GM21723 (cell line): ENCODE measurements around the gene SAMD5.
"Not testable (repeated sequence)": the region's sequence is repeated elsewhere in the genome, so short reads cannot be mapped to it uniquely, and the experiment has no call there.

Experiments used
- ATAC-seq: cut with Tn5 transposase; IDR thresholded peaks from one replicate; pipeline ENCODE4 v1.9.1; 2021; ENCODE audit warnings: mild to moderate bottlenecking, moderate library complexity; ENCODE audit not compliant: unreplicated experiment

The SAMD5 gene

GRCh38 chr6:147527197-147527596 lies 18.7 kb downstream of the SAMD5 start:
- ATAC-seq, result no peak

- ATAC-seq, result no peak
These were observed 20.1 kb downstream of the SAMD5 start for GRCh38 chr6:147528511-147529145.

DNA sequence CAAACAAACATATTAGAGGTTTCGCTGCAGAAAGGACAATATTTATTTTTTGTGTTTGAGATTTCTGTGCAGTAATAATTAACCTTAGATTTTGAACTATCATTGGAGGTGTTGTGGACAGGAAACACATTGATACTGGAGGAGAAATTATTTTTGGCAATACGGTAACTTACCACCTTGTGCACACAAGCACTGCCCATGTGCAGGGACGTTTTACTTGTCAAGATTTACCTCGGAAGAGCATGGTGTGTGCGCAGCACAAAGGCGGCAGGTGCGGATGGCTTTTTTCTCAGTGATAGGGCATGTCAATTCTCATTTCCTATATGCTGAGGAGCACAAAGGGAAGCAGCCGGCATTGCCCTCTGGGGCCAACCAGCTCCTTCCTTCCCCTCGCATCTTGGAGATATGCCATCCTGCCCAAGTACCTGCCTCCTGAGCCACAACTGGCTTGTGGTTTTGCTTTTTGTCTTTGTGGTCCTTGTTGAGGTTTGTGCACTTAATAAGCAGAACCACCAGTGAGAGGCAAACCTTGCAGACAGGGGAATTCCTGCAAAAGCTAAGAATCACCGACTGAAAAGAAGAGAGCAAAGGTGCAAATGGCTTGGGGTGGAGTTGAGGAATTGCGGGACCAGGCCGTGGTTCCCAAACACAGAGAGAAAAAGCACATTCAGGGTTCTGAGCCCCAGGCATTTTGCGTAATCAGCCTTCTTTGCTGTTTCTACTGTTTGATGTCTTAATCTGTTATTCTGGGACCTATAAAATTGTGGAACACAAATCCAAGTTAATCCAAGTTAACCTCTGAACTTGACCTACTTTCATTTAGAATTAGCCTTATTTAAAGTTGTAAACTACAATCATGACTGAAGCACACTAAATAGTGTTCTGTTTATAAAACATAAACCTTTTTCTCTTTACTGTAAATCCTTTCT lies 21.9 kb downstream of the SAMD5 start:
- ATAC-seq, result no peak

DNA sequence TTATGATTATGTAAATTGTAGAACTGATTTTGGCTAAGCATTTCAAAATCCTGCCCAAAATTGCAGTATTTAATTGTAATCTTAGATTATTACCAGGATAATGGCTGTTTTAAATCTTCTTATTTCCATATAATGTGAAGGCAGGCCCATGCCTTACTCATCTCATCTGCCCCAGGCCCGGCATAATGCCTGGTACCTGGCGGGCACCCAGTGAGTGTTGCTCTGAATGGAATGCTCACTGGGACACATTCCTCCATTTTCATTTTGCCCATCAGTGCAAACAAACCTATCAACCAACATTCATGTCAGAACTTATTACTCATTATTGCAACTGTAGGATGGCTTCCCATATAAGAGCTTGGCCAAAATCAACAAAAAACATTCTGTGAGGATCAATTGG lies 22.8 kb downstream of the SAMD5 start:
- ATAC-seq, result no peak

DNA sequence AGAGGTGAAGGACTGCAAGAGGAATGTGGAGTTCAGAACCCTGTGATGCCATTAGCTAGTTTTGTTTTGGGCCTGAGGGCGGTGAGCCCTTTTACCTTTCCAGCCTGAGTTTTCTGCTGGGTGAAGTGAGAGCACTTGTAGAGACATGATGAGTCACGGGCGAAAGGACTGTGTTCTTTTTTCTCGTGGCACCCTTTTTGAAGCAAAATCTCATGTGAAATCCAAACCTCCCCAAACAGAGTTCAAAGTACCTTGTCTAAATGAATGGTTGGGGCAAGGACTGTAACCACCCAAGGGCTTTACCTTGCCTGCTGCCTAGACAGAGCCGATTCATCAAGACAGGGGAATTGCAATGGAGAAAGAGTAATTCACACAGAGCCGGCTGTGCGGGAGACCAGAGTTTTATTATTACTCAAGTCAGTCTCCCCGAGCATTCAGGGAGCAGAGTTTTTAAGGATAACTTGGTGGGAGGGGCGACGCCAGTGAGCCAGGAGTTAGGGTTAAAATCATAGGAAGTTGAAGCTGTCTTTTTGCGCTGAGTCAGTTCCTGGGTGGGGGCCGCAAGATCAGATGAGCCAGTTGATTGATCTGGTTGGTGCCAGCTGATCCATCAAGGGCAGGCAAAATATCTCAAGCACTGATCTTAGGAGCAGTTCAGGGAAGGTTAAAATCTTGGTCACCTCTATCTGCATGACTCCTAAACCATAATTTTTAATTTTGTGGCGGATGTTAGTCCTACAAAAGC lies 25.8 kb downstream of the SAMD5 start:
- ATAC-seq, result no peak

GRCh38 chr6:147538821-147539220 lies 30.3 kb downstream of the SAMD5 start:
- no peak for ATAC-seq

- ATAC-seq, result no peak
These were observed 31.6 kb downstream of the SAMD5 start for GRCh38 chr6:147540075-147540474.

DNA sequence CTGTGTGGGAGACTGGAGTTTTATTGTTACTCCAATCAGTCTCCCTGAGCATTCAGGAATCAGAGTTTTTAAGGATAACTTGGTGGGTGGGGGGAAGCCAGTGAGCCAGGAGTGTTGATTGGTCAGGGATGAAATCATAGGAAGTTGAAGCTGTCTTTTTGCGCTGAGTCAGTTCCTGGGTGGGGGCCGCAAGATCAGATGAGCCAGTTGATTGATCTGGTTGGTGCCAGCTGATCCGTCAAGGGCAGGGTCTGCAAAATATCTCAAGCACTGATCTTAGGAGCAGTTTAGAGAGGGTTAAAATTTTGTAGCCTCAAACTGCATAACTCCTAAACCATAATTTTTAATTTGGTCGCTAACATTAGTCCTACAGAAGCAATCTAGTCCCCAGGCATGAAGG lies 33.9 kb downstream of the SAMD5 start:
- ATAC-seq, result not testable (repeated sequence)

DNA sequence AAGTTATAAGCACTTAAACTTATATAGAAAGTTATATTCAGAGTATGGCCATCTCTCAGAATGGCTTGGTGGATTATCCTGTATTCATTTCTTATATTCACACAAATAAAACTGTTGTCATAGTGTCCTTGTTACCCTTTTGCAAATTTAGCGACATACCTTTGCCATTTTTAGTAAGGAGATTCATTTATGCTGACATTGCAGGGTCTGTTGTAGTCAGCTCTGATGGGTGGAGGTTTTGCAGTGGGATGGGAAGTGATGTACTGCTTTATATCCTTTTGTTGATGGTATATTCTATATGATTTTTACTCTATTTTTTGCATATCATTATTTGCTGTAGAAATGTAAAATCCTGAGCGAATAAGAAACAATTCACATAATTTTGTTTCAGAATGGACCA lies 35.9 kb downstream of the SAMD5 start:
- ATAC-seq, result no peak

DNA sequence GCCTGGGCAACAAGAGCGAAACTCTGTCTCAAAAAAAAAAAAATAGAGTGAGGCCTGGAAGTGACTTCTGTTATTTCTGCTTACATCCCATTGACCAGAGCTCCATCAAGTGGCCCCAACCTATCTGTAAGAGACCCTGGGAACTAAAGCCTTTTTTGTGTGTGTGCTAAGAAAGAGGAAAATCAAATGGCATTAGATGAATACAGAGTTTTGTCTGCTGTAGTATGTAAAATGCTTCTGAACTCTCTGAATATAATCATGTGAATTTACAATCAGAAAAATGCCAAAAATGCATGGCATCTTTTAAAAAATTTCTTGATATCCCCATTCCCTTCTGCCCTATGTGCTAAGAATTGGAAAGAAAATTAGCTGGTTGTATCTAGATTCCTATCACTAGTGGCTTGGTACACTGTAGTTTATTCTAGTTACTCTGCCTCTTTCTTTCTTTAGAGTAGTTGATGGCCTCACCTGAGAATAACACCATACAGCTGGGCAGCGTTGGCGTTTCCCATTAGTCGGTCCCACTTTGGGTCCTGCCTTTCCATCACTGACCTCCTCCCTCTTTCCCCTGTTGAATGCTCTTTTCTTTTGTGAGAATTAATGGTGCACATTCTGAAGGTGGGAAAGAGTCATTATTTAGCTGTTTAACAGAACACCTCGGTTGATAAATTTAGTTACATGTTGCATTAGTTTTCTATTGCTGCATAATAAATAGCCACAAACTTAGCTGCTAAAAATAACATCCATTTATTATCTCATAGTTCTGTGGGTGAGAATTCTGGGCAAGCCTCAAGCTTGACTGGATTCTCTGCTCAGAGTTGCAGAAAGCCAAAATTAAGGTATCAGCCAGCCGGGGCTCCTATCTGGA lies 38.2 kb downstream of the SAMD5 start:
- ATAC-seq, result no peak

- ATAC-seq, result no peak
These were observed 38.9 kb downstream of the SAMD5 start for GRCh38 chr6:147547369-147547902.

DNA sequence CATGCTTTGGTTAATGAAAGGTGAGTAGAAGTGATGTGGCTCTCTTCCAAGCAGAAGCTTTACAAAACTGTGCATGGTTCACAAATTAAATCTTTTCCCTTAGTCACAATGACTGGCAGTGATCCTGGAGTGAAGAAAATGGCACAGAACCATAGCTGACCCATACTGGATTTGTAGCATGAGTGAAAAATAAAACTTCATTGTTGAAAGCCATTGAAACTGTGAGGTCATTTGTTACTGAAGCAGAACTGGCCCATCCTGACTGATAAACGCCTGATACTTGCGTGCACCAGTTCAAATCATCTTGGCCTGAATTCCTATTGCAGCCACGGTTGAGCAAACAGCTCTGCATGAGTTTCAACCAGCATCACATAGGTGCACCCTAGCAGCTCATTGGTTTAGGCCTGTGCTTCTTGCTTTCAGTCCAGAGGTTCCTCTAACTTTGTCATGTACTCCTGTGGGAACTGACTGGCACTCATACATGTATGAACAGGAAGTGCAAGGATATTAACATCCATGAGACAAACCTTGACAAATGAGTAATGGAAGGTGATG lies 40.5 kb downstream of the SAMD5 start:
- ATAC-seq, result no peak

GRCh38 chr6:147549531-147549930 lies 41.0 kb downstream of the SAMD5 start:
- no peak for ATAC-seq

GRCh38 chr6:147551976-147552375 lies 43.5 kb downstream of the SAMD5 start:
- no peak for ATAC-seq

DNA sequence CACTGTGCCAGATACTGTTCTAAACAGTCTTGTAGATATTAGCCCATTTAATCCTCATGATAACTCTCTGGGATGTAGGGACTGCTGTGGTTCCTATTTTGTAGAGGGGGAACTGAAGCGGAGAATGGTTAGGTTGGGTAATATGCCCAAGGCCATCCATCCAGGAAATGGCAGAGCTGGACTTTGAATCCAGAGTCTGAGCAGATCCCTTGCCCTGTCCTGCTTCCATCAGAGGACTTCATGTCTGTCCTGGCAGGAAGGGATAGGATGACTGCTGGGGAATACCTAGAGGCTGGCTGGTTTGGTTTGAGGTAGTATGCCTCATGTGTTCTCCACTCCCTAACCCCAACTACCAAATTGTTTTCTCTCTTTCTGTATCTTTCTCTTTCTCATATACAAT lies 44.6 kb downstream of the SAMD5 start:
- ATAC-seq, result no peak

GRCh38 chr6:147554281-147554680 lies 45.8 kb downstream of the SAMD5 start:
- ATAC-seq, result no peak

DNA sequence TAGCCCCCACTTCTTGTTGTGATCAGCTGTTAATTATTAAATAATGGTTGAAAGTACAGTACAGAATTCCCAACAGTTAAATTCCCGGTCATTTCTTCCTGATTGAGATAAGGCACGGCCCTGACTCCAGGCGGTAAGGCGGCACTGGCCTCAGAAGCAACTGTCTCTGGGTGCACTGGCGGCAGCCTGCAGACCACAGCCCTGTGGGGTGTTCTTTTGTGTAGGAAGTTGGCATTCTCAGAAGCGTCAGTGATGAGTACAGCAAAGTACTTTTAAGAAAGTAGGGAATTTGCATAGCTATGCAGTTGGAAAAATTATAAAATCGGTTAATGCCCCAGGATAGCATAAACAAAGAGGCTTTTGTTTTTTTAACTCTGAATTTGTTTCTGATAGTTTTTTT lies 50.5 kb downstream of the SAMD5 start:
- ATAC-seq, result no peak

GRCh38 chr6:147560670-147561069 lies 52.2 kb downstream of the SAMD5 start:
- no peak for ATAC-seq

DNA sequence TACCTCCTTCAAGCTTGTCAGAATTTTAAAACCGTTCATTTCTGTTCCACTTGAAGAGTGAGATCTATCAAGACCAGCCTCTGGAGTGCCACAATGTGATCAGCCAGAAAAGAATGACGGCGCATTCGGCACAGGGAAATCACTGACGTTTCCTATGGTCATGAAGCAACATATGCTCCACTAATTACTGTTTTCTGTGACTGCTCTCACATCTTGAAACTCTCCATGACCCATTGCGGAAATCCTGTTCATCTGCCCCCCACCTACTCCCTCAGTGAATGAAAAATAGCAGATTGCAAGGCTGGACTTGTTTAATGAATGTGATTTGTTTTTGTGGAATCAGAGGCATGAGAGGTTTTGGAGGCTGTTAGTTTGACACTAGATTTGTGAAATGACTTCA lies 53.2 kb downstream of the SAMD5 start:
- ATAC-seq, result no peak

- no peak for ATAC-seq
These were observed 55.0 kb downstream of the SAMD5 start for GRCh38 chr6:147563472-147563871.
